Activated CD8-positive, alpha-beta memory T cell treated with anti-CD3 and anti-CD28 coated beads for 1 hour (primary cell): ENCODE data around the gene LMNA.
"Not testable (repeated sequence)": the region's sequence is repeated elsewhere in the genome, so short reads cannot be mapped to it uniquely, and the experiment has no call there.

Source experiments
- DNase-seq, 2 donors: peaks; one replicate each; pipeline ENCODE4 v3.0.0-alpha.2; 2020; ENCODE audit warnings: low read depth in 1 of 2; ENCODE audit errors: extremely low read depth in 1 of 2

Gene LMNA

GRCh38 chr1:156121005-156121404 lies 6.5 kb downstream of the LMNA start:
- not testable (repeated sequence) for DNase-seq

- no peak for DNase-seq
These were observed 6.9 kb downstream of the LMNA start for GRCh38 chr1:156121457-156121856.

- no peak for DNase-seq
These were observed 7.6 kb downstream of the LMNA start for GRCh38 chr1:156122086-156122485.

- DNase-seq = no peak
These were observed 8.2 kb downstream of the LMNA start for GRCh38 chr1:156122519-156123355.

GRCh38 chr1:156123356-156124196 lies 9.1 kb downstream of the LMNA start:
- peak in 1 of 2 donors; percentile 54 for DNase-seq

GRCh38 chr1:156124557-156125483 lies 10.3 kb downstream of the LMNA start:
- no peak for DNase-seq

- DNase-seq = not testable (repeated sequence)
These were observed 11.0 kb downstream of the LMNA start for GRCh38 chr1:156125544-156125943.

- DNase-seq = no peak
These were observed 11.6 kb downstream of the LMNA start for GRCh38 chr1:156126043-156126629.

GRCh38 chr1:156126630-156127534 lies 12.4 kb downstream of the LMNA start:
- DNase-seq = peak; percentile 55 to 73

GRCh38 chr1:156128308-156128653 lies 13.8 kb downstream of the LMNA start:
- no peak for DNase-seq

- DNase-seq = no peak
These were observed 14.4 kb downstream of the LMNA start for GRCh38 chr1:156128654-156129597.

- DNase-seq = peak in 1 of 2 donors; percentile 62
These were observed 15.4 kb downstream of the LMNA start for GRCh38 chr1:156129687-156130577.

GRCh38 chr1:156130578-156130942 lies 16.0 kb downstream of the LMNA start:
- no peak for DNase-seq

GRCh38 chr1:156134716-156135435 lies 20.4 kb downstream of the LMNA start:
- DNase-seq = no peak

GRCh38 chr1:156135930-156136871 lies 21.7 kb downstream of the LMNA start:
- DNase-seq = no peak
